HepG2 (cell line): ENCODE results near the gene TMEM270. TPM values are rescaled to one million over a fixed set of nuclear protein-coding genes. Genes with fewer than 3 reads are reported as not detected.

Source experiments
- DMAP1 ChIP-seq: IDR thresholded peaks from 2 replicates; pipeline ENCODE4 v1.6.1; 2016
- IKZF1 ChIP-seq: fragments of 450-650 bp; IDR thresholded peaks from 2 replicates; pipeline ENCODE4 v1.7.1; 2016
- NAIF1 ChIP-seq: sonication (generic); formaldehyde crosslinking; IDR thresholded peaks from 2 replicates; pipeline ENCODE4 v1.5.0; 2020; ENCODE audit warnings: mild to moderate bottlenecking, missing genetic modification reagents, borderline replicate concordance
- SAP130 ChIP-seq: IDR thresholded peaks from 2 replicates; pipeline ENCODE4 v1.6.1; 2016; ENCODE audit warnings: low read depth
- SP140L ChIP-seq: sonication (generic); formaldehyde crosslinking; IDR thresholded peaks from 2 replicates; pipeline ENCODE4 v1.4.0; 2020; ENCODE audit warnings: missing genetic modification reagents, borderline replicate concordance
- ZBTB44 ChIP-seq: sonication (generic); formaldehyde crosslinking; IDR thresholded peaks from 2 replicates; pipeline ENCODE4 v1.4.0; 2020; ENCODE audit warnings: missing genetic modification reagents
- ZNF768 ChIP-seq: sonication (generic); formaldehyde crosslinking; IDR thresholded peaks from 2 replicates; pipeline ENCODE4 v1.4.0; 2020; ENCODE audit warnings: missing genetic modification reagents
- polyA plus RNA-seq, 8 experiments: library from polyadenylated mRNA; depleted of rRNA in 3 of 8; stranded (reverse) in 7 of 8; unstranded in 1 of 8; fragments of >200 nt; fragmentation: Illumina TruSeq in 4 of 8; extraction: Trizol in 4 of 8; gene quantifications; 2 replicates each; pipeline versions ENCODE4 v1.2.1 to v1.2.3, GENCODE V29; 2011 to 2016; ENCODE audit warnings: low read depth in 4 of 8, missing spikeins in 1 of 8, mixed read lengths in 1 of 8; ENCODE audit not compliant: insufficient read depth in 1 of 8
- total RNA-seq, 5 experiments: library from RNA; depleted of rRNA; stranded (reverse); fragments of >200 nt; fragmentation: Illumina TruSeq; extraction: Trizol; gene quantifications; 2 replicates each; pipeline ENCODE4 v1.2.3, GENCODE V29; 2016; ENCODE audit warnings: low read depth in 1 of 5
- TF ChIP-seq, protein P1 (sequence below): sonication (generic); formaldehyde crosslinking; IDR thresholded peaks from 2 replicates; pipeline ENCODE4 v1.4.0; 2020; ENCODE audit warnings: mild to moderate bottlenecking, missing genetic modification reagents, borderline replicate concordance
- TF ChIP-seq, protein P2 (sequence below): sonication (generic); formaldehyde crosslinking; IDR thresholded peaks from 2 replicates; pipeline ENCODE4 v1.8.0; 2022; ENCODE audit warnings: missing genetic modification reagents, low read depth, mild to moderate bottlenecking, borderline replicate concordance

TMEM270 gene
- total and polyA plus RNA-seq, 2 of the 13 experiments (the other 11 are each of a cell fraction or from before 2014, with no cell fraction given): not detected

DNA sequence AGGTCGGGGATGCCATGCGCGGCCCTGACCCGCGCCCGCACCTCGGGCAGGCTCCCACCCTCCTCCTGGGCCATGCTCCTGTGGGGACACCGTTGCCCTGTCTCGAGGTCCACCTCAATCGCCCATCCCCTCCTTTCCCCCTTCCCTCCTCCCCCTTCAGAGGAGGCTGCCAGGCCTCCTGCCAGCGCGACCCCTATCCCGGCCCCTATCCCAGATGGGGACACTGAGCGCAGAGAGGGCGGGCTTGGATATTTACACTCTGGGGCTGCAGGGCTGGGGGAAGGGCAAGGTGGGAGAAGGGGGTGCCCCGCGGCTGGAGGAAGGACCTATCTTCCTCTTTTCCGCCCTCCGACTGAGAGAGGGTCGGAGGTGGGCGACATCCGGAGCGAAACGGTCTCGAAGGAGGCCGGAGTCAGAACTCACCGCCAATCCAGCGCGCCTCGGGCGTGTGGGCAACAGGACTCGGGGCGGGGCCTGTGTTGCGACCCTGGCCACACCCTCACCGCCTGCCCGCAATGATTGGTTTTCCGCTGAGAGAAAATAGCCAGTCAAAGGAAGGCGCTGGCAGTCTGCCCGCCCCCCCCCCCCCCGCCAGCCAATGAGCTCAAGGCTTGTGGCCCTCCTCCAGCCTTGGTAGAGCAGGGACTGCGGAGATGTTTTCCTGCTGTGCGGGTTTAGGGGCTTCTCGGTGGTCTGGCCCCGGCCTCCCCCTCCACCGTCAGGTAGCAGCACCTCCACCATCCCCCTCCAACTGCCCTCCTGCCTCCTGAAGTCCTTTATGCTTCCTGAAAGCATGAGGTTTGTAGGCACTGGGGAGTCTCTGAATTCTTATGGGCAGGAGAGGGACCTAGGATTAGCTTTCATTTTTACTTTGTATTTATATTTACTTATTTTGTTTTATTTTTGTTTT, 18.6 kb upstream of the TMEM270 start, which contains the start of gene METTL27 (continued):
- TF ChIP-seq, protein P1, sequence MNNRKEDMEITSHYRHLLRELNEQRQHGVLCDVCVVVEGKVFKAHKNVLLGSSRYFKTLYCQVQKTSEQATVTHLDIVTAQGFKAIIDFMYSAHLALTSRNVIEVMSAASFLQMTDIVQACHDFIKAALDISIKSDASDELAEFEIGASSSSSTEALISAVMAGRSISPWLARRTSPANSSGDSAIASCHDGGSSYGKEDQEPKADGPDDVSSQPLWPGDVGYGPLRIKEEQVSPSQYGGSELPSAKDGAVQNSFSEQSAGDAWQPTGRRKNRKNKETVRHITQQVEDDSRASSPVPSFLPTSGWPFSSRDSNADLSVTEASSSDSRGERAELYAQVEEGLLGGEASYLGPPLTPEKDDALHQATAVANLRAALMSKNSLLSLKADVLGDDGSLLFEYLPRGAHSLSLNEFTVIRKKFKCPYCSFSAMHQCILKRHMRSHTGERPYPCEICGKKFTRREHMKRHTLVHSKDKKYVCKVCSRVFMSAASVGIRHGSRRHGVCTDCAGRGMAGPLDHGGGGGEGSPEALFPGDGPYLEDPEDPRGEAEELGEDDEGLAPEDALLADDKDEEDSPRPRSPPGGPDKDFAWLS (CRISPR knock-in tag): no peak
- no peak for TF ChIP-seq NAIF1 (CRISPR knock-in tag)
- TF ChIP-seq ZBTB44 (CRISPR knock-in tag): no peak
- peak; percentile 48; the same call in 1 of the 2 replicates for TF ChIP-seq DMAP1 (CRISPR knock-in tag)
- no peak for TF ChIP-seq SP140L (CRISPR knock-in tag)
- TF ChIP-seq IKZF1: no peak
- TF ChIP-seq SAP130: peak; percentile 71
- TF ChIP-seq, protein P2, sequence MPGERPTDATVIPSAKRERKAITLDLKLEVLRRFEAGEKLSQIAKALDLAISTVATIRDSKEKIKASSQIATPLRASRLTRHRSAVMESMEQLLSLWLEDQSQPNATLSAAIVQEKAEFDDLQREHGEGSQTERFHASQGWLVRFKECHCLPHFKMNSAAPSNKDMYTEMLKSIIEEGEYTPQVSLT (CRISPR knock-in tag): no peak
- peak; percentile 3; the same call in 1 of the 2 replicates for TF ChIP-seq ZNF768 (CRISPR knock-in tag)
